GM15510 (cell line): ENCODE measurements around the gene C7orf57.

Source experiments
- POLR2A ChIP-seq: IDR thresholded peaks from 3 replicates; pipeline ENCODE4 v1.6.1; 2011; ENCODE audit warnings: borderline replicate concordance; ENCODE audit not compliant: insufficient read length; ENCODE audit errors: extremely low read depth

Gene C7orf57

GRCh38 chr7:48035301-48035966 lies at the start of gene C7orf57:
TSS of gene C7orf57 (plus strand) at chr7:48035543. CDS start at chr7:48036309, 766 bp downstream.
- no peak for TF ChIP-seq POLR2A

GRCh38 chr7:47988496-47989386 lies 46.6 kb upstream of the C7orf57 start:
- TF ChIP-seq POLR2A, result no peak

DNA sequence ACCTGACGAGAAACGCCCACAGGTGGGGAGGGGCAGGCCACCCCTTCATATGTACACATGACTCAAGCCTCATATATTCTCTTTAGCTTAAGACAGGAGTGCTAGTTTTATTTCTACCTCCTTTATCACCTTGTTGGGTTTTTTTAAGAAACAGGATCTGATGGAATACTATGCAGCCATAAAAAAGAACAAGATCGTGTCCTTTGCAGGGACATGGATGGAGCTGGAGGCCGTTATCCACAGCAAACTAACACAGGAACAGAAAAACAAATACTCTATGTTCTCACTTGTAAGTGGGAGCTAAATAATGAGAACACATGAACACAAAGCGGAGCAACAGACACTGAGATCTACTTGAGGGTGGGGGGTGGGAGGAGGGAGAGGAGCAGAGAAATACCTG lies 44.8 kb upstream of the C7orf57 start:
- no peak for TF ChIP-seq POLR2A

GRCh38 chr7:47991270-47991669 lies 44.1 kb upstream of the C7orf57 start:
- no peak for TF ChIP-seq POLR2A

GRCh38 chr7:47991741-47992311 lies 43.5 kb upstream of the C7orf57 start:
- TF ChIP-seq POLR2A, result peak; percentile 65

DNA sequence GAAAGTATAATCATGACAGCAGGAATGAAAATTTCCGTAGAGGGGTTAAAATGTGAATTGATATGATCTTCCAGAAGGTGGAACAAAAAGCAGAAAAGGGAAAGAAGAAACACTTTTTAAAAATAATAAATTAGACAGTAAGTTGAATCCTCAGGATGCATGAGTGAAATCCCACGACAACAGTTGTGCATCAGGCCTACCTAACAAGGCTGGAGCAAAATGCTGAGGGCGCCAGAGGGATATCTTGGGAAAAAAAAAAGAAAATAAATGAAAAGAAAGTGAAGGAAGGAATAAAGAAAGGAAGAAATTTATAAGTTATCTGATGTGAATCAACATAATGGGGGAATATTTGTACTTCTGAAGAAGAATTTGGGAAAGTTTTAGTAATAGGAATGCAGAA lies 42.9 kb upstream of the C7orf57 start:
- TF ChIP-seq POLR2A, result no peak

DNA sequence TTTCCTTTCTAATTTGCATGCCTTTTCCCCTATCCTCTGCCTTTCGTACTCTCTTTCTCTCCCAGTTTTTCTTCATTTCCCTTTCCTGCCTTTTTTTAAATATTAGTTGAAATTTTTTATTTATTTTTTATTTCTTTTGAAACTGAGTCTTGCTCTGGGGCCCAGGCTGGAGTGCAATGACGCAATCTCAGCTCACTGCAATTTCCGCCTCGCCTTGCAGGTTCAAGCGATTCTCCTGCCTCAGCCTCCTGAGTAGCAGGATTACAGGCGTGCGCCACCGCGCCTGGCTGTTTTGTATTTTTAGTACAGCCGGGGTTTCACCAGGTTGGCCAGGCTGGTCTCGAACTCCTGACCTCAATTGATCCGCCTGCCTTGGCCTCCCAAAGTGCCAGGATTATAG lies 35.9 kb upstream of the C7orf57 start:
- TF ChIP-seq POLR2A, result no peak

DNA sequence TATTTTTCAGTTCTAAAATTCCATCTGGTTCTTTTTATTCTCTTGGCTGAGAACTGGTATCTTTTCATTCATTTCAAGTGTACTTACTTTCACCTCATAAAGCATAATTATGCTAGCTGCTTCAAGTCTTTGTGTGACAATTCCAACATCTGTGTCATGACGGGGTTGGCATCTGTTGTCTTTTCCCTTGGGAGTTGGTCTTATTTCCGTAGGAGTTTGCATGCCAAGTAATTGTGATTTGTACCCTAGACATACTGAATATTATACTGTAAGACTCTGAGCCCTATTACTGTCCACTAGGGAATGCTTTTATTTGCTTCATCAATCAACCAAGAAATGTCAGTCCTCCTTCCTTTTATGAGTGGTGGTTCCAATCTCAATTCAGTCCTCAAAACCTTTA lies 31.3 kb upstream of the C7orf57 start:
- no peak for TF ChIP-seq POLR2A

- TF ChIP-seq POLR2A, result no peak
Observed at GRCh38 chr7:48004638-48005037, 30.7 kb upstream of the C7orf57 start.

- TF ChIP-seq POLR2A, result no peak
Observed at GRCh38 chr7:48006866-48007265, 28.5 kb upstream of the C7orf57 start.

- no peak for TF ChIP-seq POLR2A
Observed at GRCh38 chr7:48009257-48009656, 26.1 kb upstream of the C7orf57 start.

GRCh38 chr7:48009954-48010353 lies 25.4 kb upstream of the C7orf57 start:
- TF ChIP-seq POLR2A, result no peak

- no peak for TF ChIP-seq POLR2A
Observed at GRCh38 chr7:48011323-48011722, 24.0 kb upstream of the C7orf57 start.

GRCh38 chr7:48011951-48012350 lies 23.4 kb upstream of the C7orf57 start:
- TF ChIP-seq POLR2A, result no peak

- TF ChIP-seq POLR2A, result no peak
Observed at GRCh38 chr7:48016641-48017040, 18.7 kb upstream of the C7orf57 start.
